Cerebellar cortex (tissue), 1 donor: ENCODE measurements around the gene NDUFB3.
"Not testable (repeated sequence)": the region's sequence is repeated elsewhere in the genome, so short reads cannot be mapped to it uniquely, and the experiment has no call there.

Experiments
- DNase-seq: peaks from one replicate; pipeline ENCODE4 v3.0.0-alpha.2; 2015; ENCODE audit warnings: low spot score

NDUFB3 gene

GRCh38 chr2:201093573-201093972, 21.8 kb downstream of the NDUFB3 start:
- no peak for DNase-seq

DNA sequence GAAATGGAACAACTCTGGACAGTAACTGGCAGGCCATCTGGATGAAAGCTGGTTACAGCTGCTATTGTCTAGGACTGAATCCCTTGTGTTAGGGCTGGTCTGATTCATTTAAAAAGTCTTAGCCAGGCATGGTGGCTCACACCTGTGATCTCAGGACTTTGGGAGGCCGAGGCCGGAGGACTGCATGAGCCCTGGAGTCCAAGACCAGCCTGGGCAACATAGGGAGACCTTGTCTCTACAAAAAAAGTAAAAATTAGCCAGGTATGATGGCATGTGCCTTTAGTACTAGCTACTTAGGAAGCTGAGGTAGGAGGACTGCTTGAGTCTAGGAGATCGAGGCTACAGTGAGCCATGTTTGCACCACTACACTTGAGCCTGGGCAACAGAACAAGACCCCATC, 28.7 kb downstream of the NDUFB3 start:
- no peak for DNase-seq

DNA sequence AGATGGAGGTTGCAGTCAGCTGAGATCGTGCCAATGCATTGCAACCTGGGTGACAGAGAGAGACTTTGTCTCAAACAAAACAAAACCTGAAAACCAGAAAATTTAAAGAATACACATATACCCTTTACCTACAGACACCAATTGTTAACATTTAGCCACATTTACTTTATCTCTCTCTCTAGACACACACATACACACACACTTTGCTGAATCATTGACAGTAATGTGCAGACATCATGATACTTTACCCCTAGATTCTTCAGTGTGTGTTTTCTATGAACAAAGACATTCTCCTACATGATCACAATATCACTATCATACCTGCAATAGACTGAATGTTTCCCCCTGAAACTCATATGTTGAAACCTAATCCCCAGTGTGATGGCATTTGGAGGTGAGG, 34.0 kb downstream of the NDUFB3 start:
- DNase-seq: no peak

GRCh38 chr2:201107624-201108023, 35.8 kb downstream of the NDUFB3 start:
- no peak for DNase-seq

- peak; percentile 58 for DNase-seq
Measured at GRCh38 chr2:201108341-201108740, 36.5 kb downstream of the NDUFB3 start.

- DNase-seq: no peak
Measured at GRCh38 chr2:201109186-201109585, 37.4 kb downstream of the NDUFB3 start.

DNA sequence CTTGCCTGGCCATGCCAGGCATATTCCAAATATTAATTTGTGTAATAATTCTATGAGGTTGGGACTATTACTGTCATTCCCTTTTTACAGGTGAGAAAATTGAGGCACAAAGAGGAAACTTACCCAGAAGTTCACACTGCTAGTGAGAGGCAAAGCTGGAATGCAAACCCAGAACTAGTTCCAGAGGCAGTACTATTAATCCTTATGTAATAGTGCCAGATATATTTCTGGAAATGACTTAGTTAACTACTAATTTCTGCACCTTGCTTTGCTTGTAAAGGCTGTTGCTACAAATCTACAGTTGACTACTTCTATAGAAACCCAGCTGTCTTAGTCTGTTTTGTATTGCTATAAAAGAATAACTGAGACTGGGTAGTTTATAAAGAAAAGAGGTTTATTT, 38.8 kb downstream of the NDUFB3 start:
- DNase-seq: no peak

- no peak for DNase-seq
Measured at GRCh38 chr2:201111096-201111495, 39.3 kb downstream of the NDUFB3 start.

DNA sequence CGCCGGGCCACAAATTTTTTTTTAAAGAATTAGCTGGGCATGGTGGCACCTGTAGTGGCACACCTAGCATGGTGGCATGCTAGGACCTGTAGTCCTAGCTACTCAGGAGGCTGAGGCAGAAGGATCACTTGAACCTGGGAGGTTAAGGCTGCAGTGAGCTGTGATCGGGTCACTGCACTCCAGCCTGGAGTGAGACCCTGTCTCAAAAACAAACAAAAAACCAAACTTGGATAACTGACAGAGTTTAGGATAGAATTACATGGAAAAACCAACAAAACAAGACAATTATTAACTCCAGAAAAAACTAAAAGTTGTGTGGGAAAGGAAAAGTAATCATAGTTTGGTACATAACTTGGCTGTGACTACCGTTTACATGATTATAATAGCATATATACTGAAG, 42.5 kb downstream of the NDUFB3 start:
- no peak for DNase-seq

DNA sequence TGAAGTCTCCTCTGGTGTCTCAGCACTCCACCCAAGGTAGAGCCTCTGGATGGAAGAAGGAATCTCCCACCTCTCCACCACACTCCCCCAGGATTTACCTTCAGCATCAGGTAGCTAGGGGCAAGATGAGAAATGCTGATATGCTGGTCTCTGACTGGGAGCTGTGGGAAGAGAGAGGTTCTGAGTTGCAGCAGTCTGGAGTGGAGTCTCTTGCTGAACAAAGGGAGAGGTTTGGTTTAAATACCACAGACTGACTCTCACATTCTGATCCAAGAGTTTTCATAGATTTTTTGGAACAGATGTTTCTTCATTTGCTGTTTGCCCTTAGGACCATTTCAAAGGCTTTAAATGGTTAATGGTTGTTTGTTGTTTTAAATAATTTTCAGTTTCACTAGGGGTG, 43.0 kb downstream of the NDUFB3 start:
- DNase-seq: no peak

GRCh38 chr2:201116115-201116958, 44.5 kb downstream of the NDUFB3 start, which contains the start of gene CFLAR:
TSS of gene CFLAR (plus strand) at chr2:201116164. CDS start at chr2:201129866, 13,702 bp downstream.
- peak; percentile 81 for DNase-seq

DNA sequence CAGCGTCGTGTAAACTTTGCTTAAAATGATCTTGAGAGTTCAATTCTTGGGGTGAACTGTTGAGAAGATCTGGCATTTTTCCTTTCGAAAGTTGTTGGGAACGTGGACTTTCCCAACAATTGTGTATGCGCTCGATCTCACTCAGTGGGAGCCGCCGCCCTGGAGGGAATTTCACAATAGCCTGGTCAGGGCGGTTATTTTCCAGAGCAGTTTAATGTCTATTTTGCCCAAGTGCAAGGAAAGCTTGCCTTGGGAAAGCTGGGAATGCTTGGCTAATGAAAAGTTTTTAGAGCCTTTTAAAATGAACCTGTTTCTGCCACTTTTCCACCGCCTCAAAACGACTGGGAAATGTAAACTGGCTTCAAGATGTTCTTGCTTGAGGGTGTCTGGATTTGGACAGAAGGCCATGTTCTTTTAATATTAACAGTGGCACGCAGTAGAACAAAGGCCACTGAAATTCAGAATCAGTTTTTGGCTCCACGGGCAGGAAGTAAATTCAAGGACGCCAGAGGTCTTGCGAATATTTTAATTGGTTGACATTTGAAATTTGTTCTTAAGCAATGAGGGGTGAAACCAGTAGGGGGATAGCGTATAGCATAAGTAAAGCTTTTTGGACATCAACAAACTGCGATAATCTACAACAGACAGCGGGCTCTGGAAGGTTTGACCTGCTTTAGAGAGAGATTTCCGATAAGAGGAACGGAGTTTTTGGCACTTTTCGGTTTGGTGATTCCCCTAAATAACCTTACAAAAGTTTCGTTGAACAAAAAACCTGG, 45.3 kb downstream of the NDUFB3 start:
- peak; percentile 67 for DNase-seq

DNA sequence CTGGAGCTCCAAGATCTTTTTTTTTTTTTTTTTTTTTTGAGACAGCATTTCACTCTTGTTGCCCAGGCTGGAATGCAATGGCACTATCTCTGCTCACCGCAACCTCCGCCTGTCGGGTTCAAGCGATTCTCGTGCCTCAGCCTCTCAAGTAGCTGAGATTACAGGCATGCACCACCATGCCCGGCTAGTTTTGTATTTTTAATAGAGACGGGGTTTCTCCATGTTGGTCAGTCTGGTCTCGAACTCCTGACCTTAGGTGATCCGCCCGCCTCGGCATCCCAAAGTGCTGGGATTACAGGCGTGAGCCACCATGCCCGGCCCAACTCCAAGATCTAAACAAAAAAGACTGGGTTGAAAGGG, 45.9 kb downstream of the NDUFB3 start:
- DNase-seq: not testable (repeated sequence)

- DNase-seq: peak; percentile 87
Measured at GRCh38 chr2:201118121-201118960, 46.5 kb downstream of the NDUFB3 start.

GRCh38 chr2:201118961-201119854, 47.4 kb downstream of the NDUFB3 start:
- peak; percentile 66 for DNase-seq

GRCh38 chr2:201122276-201122675, 50.5 kb downstream of the NDUFB3 start:
- no peak for DNase-seq

DNA sequence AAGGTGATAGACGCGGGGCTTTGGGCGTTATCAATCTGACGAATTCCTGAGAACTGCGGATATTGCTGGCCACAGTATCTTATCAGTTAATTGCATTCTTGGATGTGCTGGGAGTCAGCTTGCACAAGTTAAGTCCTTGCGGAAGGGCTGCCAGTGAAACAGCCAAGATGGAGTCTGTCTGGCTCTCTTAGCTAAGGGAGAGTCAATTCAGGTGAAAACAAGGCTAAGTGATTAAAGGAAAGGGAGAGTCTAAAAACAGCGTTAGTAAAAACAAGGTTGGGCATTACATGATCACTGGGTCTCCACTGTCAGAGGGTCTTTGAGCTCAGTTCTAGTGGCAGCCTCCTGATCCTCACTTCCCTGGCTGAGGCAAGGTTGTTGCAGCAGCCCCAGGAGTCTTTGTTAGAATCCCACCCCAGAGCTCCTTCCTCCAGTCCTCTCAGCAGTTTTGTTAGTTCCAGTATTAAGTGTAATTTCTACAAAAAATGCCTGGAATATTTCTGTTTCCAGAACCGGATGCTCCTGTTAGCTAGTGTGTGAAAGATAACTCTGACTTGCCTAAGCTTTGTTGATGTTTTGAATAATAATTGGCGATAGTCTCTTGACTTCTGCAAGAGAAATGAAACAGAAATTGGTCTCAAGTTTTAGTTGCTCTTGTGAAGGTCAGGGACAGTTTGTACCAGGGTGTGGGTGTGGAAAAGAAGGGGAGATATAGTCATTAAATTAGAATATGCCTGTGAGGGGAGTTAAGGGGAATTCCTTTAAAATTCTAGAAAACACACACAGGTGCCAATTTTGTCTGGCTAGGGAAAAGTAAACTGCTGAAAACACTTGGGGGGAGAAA, 54.7 kb downstream of the NDUFB3 start:
- DNase-seq: no peak

DNA sequence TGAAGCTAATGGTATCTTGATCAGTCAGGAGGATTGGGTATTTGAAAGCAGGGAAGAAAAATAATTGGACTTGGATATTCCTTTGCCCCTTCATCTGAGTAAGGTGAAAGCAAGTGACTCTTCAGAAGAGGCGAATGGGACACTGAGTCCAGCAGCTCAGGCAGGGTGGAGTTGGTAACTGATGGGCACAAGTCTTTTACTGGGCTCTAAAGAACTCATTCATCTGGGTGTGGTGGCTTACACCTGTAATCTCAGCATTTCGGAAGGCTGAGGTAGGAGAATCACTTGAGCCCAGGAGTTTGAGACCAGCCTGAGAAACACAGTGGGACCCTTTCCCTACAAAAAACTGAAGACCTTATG, 55.3 kb downstream of the NDUFB3 start:
- DNase-seq: peak; percentile 26

DNA sequence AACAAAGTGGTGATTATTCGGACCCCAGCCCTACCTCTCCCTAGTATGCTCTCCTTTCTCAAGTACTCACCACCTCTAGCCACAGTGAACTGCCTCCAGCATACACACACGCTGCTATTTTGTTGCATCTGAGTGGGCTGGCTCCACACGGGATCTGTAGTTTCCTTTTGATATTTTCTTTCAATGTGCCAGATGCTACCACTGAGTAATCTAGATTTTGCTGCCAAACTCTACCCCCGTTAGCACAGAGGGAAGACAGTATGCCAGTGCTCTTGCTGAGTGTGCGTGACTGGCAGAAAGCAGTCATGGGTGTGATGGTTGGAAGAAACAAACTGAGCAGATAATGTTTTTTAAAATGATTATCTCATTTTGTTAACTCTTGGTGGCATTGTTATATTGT, 55.8 kb downstream of the NDUFB3 start:
- DNase-seq: peak; percentile 93

- DNase-seq: no peak
Measured at GRCh38 chr2:201128033-201128432, 56.2 kb downstream of the NDUFB3 start.
